ENCODE measurements around the gene ANKS1B.

The ANKS1B gene

GRCh38 chr12:99097171-99097570 lies 887.6 kb downstream of the ANKS1B start:
- H3K27ac ChIP-seq = no peak overlapping the region
- POLR2A ChIA-PET (ENCODE audit: low non-redundant PET) = no interaction called here
- CTCF ChIA-PET = interaction anchor here (0.6 kb wide), 1 partner anchor 1386 kb away, joined by 4 read pairs; no protein-coding TSS in a partner anchor
- no peak for DNase-seq (ENCODE audit: low spot score)
- TF ChIP-seq, protein P1, sequence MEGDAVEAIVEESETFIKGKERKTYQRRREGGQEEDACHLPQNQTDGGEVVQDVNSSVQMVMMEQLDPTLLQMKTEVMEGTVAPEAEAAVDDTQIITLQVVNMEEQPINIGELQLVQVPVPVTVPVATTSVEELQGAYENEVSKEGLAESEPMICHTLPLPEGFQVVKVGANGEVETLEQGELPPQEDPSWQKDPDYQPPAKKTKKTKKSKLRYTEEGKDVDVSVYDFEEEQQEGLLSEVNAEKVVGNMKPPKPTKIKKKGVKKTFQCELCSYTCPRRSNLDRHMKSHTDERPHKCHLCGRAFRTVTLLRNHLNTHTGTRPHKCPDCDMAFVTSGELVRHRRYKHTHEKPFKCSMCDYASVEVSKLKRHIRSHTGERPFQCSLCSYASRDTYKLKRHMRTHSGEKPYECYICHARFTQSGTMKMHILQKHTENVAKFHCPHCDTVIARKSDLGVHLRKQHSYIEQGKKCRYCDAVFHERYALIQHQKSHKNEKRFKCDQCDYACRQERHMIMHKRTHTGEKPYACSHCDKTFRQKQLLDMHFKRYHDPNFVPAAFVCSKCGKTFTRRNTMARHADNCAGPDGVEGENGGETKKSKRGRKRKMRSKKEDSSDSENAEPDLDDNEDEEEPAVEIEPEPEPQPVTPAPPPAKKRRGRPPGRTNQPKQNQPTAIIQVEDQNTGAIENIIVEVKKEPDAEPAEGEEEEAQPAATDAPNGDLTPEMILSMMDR (conservative IDR thresholded peaks at IDR 0.05; ENCODE audit: low read depth) = no peak

GRCh38 chr12:99093166-99093565 lies 891.6 kb downstream of the ANKS1B start:
- no peak overlapping the region for H3K27ac ChIP-seq
- POLR2A ChIA-PET (ENCODE audit: low non-redundant PET) = no interaction called here
- CTCF ChIA-PET = no interaction called here
- DNase-seq (ENCODE audit: low spot score) = no peak
- TF ChIP-seq, protein P1 (conservative IDR thresholded peaks at IDR 0.05; ENCODE audit: low read depth) = no peak

DNA sequence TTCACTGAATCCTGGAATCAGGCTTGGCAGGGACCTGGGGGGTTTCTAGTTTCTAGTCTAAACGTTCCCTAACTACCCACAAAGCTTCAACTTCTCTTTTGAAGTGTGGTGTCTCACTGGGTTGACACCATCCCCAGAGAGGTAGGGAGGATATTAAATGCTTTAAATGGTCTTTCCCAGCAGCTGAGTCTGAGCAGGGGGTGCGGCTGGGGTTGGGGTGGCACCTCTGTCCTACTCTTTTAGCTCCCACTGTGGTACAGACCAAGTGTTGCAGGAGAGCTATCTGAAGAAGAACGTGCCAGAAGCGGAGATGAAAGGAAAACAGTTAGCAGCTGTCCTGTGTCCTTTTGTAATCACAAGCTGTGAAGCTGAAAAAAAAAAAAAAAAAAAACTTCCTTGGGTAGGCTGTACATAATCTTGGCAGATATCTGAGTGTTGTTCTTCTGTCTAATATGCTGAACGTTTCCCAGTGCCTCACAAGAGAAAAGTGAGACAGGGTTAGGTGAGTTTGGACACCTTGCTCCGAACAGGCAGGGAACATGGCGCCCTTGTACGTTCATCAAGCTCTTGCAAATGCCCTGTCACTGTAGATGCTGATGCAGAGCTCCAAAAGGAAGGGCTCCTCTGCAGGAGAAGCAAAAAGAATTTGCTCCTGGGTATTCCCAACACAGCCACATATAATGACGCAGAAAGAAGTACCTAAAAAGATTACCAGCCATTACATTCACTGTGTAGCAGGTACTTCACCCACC lies 892.5 kb downstream of the ANKS1B start:
- TF ChIP-seq, protein P1 (conservative IDR thresholded peaks at IDR 0.05; ENCODE audit: low read depth) = no peak
- POLR2A ChIA-PET (ENCODE audit: low non-redundant PET) = interaction anchor here (0.5 kb wide), 2 partner anchors 83 to 1575 kb away, joined by 3 read pairs; no protein-coding TSS in a partner anchor
- CTCF ChIA-PET = interaction anchor here (0.7 to 0.9 kb wide), 2 partner anchors 892 to 1714 kb away, joined by 3 to 6 read pairs; no protein-coding TSS in a partner anchor
- DNase-seq (ENCODE audit: low spot score) = no peak
- no peak overlapping the region for H3K27ac ChIP-seq

DNA sequence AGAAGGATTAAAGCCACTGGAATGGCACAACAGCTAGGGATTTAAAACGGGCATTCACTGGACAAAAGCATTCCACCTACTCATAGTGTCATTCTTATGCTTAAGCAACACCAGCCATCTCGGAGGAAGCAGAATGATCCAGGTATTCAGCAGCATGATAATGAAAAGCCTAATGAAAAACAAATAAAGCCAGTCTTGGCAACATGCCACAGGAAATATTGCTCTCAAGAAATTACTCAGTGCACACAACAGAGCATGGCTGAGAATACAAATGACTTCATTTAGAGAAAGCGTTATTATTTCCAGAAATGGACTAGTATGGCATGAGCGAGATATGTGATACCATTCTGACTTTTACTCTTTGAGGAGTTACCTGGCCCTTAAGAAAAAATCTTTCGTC lies 897.5 kb downstream of the ANKS1B start:
- POLR2A ChIA-PET (ENCODE audit: low non-redundant PET) = no interaction called here
- TF ChIP-seq, protein P1 (conservative IDR thresholded peaks at IDR 0.05; ENCODE audit: low read depth) = no peak
- no peak for DNase-seq (ENCODE audit: low spot score)
- CTCF ChIA-PET = interaction anchor here (0.7 kb wide), 2 partner anchors 113 to 157 kb away, joined by 3 read pairs; no protein-coding TSS in a partner anchor
- no peak overlapping the region for H3K27ac ChIP-seq

GRCh38 chr12:99079811-99080210 lies 904.9 kb downstream of the ANKS1B start:
- H3K27ac ChIP-seq = no peak overlapping the region
- ChIA-PET CTCF (no interaction called here), POLR2A (ENCODE audit: low non-redundant PET) (no interaction called here)
- no peak for DNase-seq (ENCODE audit: low spot score)
- TF ChIP-seq, protein P1 (conservative IDR thresholded peaks at IDR 0.05; ENCODE audit: low read depth) = no peak

- TF ChIP-seq, protein P1 (conservative IDR thresholded peaks at IDR 0.05; ENCODE audit: low read depth) = no peak
- ChIA-PET POLR2A (ENCODE audit: low non-redundant PET) (no interaction called here), CTCF (no interaction called here)
- no peak for DNase-seq (ENCODE audit: low spot score)
- no peak overlapping the region for H3K27ac ChIP-seq
Observed at GRCh38 chr12:99068993-99069747, 915.6 kb downstream of the ANKS1B start.
